Limb (tissue), 2 donors: Measurements from ENCODE around the gene GPD1.
A peak's percentile ranks its signal among the peaks of the same experiment; 100 is the strongest.
"Not testable (repeated sequence)": the region's sequence is repeated elsewhere in the genome, so short reads cannot be mapped to it uniquely, and the experiment has no call there.

Source experiments
- DNase-seq, 2 donors: peaks; one replicate each; pipeline ENCODE4 v3.0.0-alpha.2; 2016; ENCODE audit errors: extremely low spot score in 2 of 2

Gene GPD1

GRCh38 chr12:50073712-50074111 is 30.1 kb upstream of the GPD1 start:
- no peak for DNase-seq

GRCh38 chr12:50074936-50075807 is 28.6 kb upstream of the GPD1 start:
- DNase-seq, result peak; percentile 77 to 91

- no peak for DNase-seq
These were observed 28.0 kb upstream of the GPD1 start for GRCh38 chr12:50075808-50076170.

- DNase-seq, result no peak
These were observed 26.7 kb upstream of the GPD1 start for GRCh38 chr12:50077099-50077498.

- no peak for DNase-seq
These were observed 25.5 kb upstream of the GPD1 start for GRCh38 chr12:50078281-50078680.

GRCh38 chr12:50079771-50080170 is 24.0 kb upstream of the GPD1 start:
- no peak for DNase-seq

GRCh38 chr12:50081096-50081808 is 22.6 kb upstream of the GPD1 start:
- no peak for DNase-seq

GRCh38 chr12:50082644-50083043 is 21.2 kb upstream of the GPD1 start:
- no peak for DNase-seq

- no peak for DNase-seq
These were observed 20.5 kb upstream of the GPD1 start for GRCh38 chr12:50083301-50083700.

- DNase-seq, result not testable (repeated sequence)
These were observed 19.4 kb upstream of the GPD1 start for GRCh38 chr12:50084409-50084774.

GRCh38 chr12:50084775-50085614 is 18.8 kb upstream of the GPD1 start, which contains the start of gene SMARCD1:
Gene SMARCD1, plus strand, starts transcription at chr12:50085342. Its CDS starts 28 bp downstream, at chr12:50085370.
- peak; percentile 95 to 96 for DNase-seq

- no peak for DNase-seq
These were observed 18.2 kb upstream of the GPD1 start for GRCh38 chr12:50085615-50086072.

GRCh38 chr12:50086148-50086547 is 17.7 kb upstream of the GPD1 start:
- DNase-seq, result no peak

GRCh38 chr12:50087151-50087550 is 16.7 kb upstream of the GPD1 start:
- DNase-seq, result no peak

- no peak for DNase-seq
These were observed 15.8 kb upstream of the GPD1 start for GRCh38 chr12:50087995-50088394.

- peak in 1 of 2 donors; percentile 60 for DNase-seq
These were observed 15.1 kb upstream of the GPD1 start for GRCh38 chr12:50088577-50089335.

GRCh38 chr12:50089730-50090129 is 14.1 kb upstream of the GPD1 start:
- no peak for DNase-seq

GRCh38 chr12:50090391-50090790 is 13.4 kb upstream of the GPD1 start:
- DNase-seq, result no peak

GRCh38 chr12:50097952-50098351 is 5.9 kb upstream of the GPD1 start:
- DNase-seq, result no peak

GRCh38 chr12:50099302-50100008 is 4.4 kb upstream of the GPD1 start:
- DNase-seq, result no peak
